Fibroblast of lung (primary cell): ENCODE data around the gene IGSF6.
"Not testable (repeated sequence)": the region's sequence is repeated elsewhere in the genome, so short reads cannot be mapped to it uniquely, and the experiment has no call there.

Experiments
- EZH2 ChIP-seq: IDR thresholded peaks from 2 replicates; pipeline ENCODE4 v1.5.1; 2012; ENCODE audit warnings: low read length, control low read depth, mild to moderate bottlenecking; ENCODE audit errors: missing control alignments
- TF ChIP-seq, protein P1 (sequence below), 2 donors: IDR thresholded peaks in 1 of 2; conservative IDR thresholded peaks in 1 of 2; 1 replicate in 1 of 2; 2 replicates in 1 of 2; pipeline ENCODE4 v1.5.1; 2011 to 2012; ENCODE audit warnings: low read length in 2 of 2, control low read depth in 1 of 2, inconsistent platforms in 1 of 2, low read depth in 1 of 2, mild to moderate bottlenecking in 1 of 2

- TF ChIP-seq, protein P1, sequence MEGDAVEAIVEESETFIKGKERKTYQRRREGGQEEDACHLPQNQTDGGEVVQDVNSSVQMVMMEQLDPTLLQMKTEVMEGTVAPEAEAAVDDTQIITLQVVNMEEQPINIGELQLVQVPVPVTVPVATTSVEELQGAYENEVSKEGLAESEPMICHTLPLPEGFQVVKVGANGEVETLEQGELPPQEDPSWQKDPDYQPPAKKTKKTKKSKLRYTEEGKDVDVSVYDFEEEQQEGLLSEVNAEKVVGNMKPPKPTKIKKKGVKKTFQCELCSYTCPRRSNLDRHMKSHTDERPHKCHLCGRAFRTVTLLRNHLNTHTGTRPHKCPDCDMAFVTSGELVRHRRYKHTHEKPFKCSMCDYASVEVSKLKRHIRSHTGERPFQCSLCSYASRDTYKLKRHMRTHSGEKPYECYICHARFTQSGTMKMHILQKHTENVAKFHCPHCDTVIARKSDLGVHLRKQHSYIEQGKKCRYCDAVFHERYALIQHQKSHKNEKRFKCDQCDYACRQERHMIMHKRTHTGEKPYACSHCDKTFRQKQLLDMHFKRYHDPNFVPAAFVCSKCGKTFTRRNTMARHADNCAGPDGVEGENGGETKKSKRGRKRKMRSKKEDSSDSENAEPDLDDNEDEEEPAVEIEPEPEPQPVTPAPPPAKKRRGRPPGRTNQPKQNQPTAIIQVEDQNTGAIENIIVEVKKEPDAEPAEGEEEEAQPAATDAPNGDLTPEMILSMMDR (conservative IDR thresholded peaks at IDR 0.05 in 1 of 2, IDR thresholded peaks at IDR 0.05 in 1 of 2; ENCODE audit: low read depth in 1 of 2, low read length in 2 of 2), result not testable (repeated sequence)
- not testable (repeated sequence) for TF ChIP-seq EZH2
Observed at GRCh38 chr16:21605848-21606247, 46.6 kb downstream of the IGSF6 start.
